ENCODE results near the gene CGREF1.

DNA sequence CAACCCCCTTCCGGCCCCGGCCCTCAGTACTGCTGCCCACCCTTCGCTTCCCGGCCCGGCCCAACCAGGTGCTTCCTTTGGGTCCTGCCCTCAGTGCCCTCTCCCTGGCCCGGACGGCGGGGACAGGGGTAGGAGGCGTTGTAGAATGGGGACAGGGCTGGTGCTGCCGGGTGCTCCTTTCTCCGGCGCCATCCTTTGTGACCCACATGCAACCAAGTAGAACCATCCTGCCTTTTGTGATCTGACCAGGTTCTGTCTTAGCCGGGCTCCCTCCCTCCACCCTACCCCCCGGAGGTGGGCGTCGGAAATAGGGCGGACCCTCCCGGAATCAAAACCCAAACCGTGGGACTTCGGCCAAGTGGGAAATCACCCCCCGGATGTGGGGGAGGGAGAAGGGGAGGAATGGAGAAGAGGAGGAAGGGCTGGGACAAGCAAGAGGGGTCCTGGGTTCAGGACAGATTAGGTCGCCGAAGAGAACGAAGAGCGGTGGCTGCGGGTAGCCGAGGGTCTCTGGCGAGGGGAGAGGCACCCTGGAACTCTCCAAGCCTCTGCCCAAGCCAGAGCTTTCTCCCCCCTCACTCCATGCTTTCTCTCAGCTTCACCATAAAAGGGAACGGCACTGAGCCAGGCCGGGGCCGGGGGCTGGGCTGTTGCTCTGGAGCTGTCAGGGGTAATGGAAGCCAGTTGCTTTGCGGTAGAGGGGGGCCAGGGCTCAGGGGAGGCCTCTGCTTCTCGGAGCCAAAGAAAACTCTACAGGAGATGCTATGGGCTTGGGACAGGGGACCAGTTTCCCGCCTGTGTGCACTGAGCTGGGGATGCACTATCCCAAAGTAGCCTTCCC lies 46.7 kb downstream of the CGREF1 start:
- TF ChIP-seq, protein P1, sequence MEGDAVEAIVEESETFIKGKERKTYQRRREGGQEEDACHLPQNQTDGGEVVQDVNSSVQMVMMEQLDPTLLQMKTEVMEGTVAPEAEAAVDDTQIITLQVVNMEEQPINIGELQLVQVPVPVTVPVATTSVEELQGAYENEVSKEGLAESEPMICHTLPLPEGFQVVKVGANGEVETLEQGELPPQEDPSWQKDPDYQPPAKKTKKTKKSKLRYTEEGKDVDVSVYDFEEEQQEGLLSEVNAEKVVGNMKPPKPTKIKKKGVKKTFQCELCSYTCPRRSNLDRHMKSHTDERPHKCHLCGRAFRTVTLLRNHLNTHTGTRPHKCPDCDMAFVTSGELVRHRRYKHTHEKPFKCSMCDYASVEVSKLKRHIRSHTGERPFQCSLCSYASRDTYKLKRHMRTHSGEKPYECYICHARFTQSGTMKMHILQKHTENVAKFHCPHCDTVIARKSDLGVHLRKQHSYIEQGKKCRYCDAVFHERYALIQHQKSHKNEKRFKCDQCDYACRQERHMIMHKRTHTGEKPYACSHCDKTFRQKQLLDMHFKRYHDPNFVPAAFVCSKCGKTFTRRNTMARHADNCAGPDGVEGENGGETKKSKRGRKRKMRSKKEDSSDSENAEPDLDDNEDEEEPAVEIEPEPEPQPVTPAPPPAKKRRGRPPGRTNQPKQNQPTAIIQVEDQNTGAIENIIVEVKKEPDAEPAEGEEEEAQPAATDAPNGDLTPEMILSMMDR (conservative IDR thresholded peaks at IDR 0.05 in 1 of 2, IDR thresholded peaks at IDR 0.05 in 1 of 2; ENCODE audit: low read depth in 1 of 2, low read length in 2 of 2): no peak
- no peak for TF ChIP-seq EZH2 (IDR thresholded peaks at IDR 0.05; ENCODE audit: low read length, missing control alignments)
